ENCODE data around the gene MKNK1. TPM values are rescaled to one million over a fixed set of nuclear protein-coding genes. Genes with fewer than 3 reads are reported as not detected.
A peak's percentile ranks its signal among the peaks of the same experiment; 100 is the strongest.

Gene MKNK1
- total and polyA plus RNA-seq, 12 donors: 22.4 to 50.6 (median 36.8) TPM

DNA sequence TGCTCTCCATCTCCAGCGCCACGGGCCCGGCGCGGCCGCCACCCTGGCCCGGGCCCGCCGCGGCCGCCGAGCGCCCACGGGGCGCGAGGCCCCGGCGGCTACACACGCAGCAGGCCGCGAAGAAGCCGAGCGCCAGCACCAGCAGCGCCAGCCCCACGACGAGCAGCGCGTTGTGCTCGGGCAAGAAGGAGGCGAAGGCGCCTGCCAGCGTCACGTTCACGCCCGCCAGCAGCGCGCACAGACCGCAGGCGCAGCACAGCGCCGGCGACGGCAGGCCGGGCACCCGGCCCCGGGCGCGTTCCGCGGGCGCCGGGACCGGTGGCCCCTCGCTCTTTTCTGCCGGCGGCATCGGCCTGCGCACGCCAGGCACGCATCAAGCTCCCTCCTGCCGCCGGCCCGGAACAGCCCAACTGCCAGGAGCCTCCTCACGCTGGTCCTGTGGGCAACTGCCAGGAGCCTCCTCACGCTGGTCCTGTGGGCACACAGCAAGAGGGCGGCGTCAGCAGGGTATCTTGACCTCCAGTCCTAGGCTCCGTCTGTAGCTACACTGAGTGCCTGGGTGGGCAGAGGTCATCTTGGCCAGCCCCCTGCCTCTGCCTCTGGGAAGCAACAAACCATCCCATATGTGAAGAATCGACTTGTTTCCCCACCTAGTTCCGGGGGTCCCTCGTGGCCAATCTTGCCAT lies 70.7 kb downstream of the MKNK1 start:
- 5% methylated on average over 63 to 71 of the region's 71 CpGs for WGBS, 2 donors
- peak in 1 of 2 donors; percentile 50 for DNase-seq
- peaks cover 0 to 74% (median 54%) of the 10 kb centered on the region in 7 donors for H3K27me3 ChIP-seq
- intact Hi-C loops (cut with DNase I): loop anchor here in 9 of 10 donors (2.0 to 10.0 kb wide), 5 partner anchors 126 to 194 kb away; no protein-coding TSS in a partner anchor
- TF ChIP-seq CTCF (IDR thresholded peaks at IDR 0.05): no peak
- peak overlapping the region in 9 of 10 donors; percentile 25 to 49 (median 36) for H3K4me3 ChIP-seq
- H3K4me1 ChIP-seq: peaks cover 0 to 8% (median 1%) of the 10 kb centered on the region in 9 donors
- H3K36me3 ChIP-seq: no peaks in the 10 kb centered on the region
- no peaks in the 10 kb centered on the region for H3K9me3 ChIP-seq
- peak overlapping the region in 7 of 10 donors; percentile 23 to 76 (median 50) for H3K27ac ChIP-seq
- peak in 7 of 8 donors; percentile 9 to 64 (median 21) for ATAC-seq

- Histone ChIP-seq H3K9me3 (no peaks in the 10 kb centered on the region), H3K27me3 (peaks cover 0 to 73% (median 54%) of the 10 kb centered on the region in 7 donors), H3K4me3 (peak overlapping the region in 9 of 10 donors; percentile 25 to 49 (median 36)), H3K4me1 (peaks cover 0 to 11% (median 4%) of the 10 kb centered on the region in 9 donors), H3K27ac (peak overlapping the region in 4 of 10 donors; percentile 25 to 76 (median 48)), H3K36me3 (no peaks in the 10 kb centered on the region)
- DNase-seq (peak; percentile 40 to 78), ATAC-seq (peak; percentile 75 to 88 (median 80))
- intact Hi-C loops (cut with DNase I): loop anchor here in 9 of 10 donors (2.0 to 10.0 kb wide), 5 partner anchors 125 to 195 kb away; no protein-coding TSS in a partner anchor
- peak; percentile 40 to 83 (median 72) for TF ChIP-seq CTCF (IDR thresholded peaks at IDR 0.05)
- 1 to 3% methylated on average over 28 to 31 of the region's 31 CpGs for WGBS, 2 donors
These were observed 71.4 kb downstream of the MKNK1 start for GRCh38 chr1:46532498-46533178.

DNA sequence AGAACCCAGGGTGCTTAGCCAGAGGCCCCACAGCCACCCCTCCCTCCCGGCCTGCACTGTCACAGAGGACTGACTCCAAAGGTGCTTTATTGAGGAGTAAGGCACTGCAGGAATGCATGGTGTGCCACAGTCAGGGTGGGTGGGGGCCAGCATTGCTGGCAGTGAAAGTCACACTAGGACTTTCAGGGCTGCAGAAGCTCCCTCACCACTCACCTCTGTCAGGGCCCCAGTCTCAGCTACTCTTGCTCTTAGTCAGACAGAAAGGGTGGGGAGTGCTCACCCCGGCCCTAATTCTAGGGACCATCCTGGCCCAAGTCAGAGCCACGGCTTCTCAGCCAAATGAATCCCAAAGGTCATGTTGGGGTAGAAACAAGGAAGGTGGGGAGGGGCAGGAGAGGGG lies 72.0 kb downstream of the MKNK1 start:
- Histone ChIP-seq H3K9me3 (no peaks in the 10 kb centered on the region), H3K36me3 (no peaks in the 10 kb centered on the region), H3K27ac (no peak overlapping the region), H3K4me1 (peaks cover 0 to 11% (median 4%) of the 10 kb centered on the region in 9 donors), H3K4me3 (no peak overlapping the region), H3K27me3 (peaks cover 0 to 76% (median 54%) of the 10 kb centered on the region in 7 donors)
- DNase-seq: no peak
- intact Hi-C loops (cut with DNase I): loop anchor here in 9 of 10 donors (2.0 to 10.0 kb wide), 5 partner anchors 125 to 195 kb away; no protein-coding TSS in a partner anchor
- TF ChIP-seq CTCF (IDR thresholded peaks at IDR 0.05): no peak
- no peak for ATAC-seq
- 60 to 73% methylated on average over 3 of the region's 3 CpGs for WGBS, 2 donors

- WGBS, 2 donors: 58 to 59% methylated on average over 6 of the region's 6 CpGs
- ATAC-seq: no peak
- peaks cover 0 to 11% (median 4%) of the 10 kb centered on the region in 9 donors for H3K4me1 ChIP-seq
- no peak for DNase-seq
- H3K27ac ChIP-seq: no peak overlapping the region
- no peaks in the 10 kb centered on the region for H3K9me3 ChIP-seq
- TF ChIP-seq CTCF (IDR thresholded peaks at IDR 0.05): no peak
- intact Hi-C loops (cut with DNase I): loop anchor here in 7 of 10 donors (5.0 to 10.0 kb wide), 4 partner anchors 124 to 196 kb away; no protein-coding TSS in a partner anchor
- H3K36me3 ChIP-seq: no peaks in the 10 kb centered on the region
- H3K27me3 ChIP-seq: peaks cover 0 to 81% (median 61%) of the 10 kb centered on the region in 7 donors
- H3K4me3 ChIP-seq: no peak overlapping the region
These were observed 73.2 kb downstream of the MKNK1 start for GRCh38 chr1:46530791-46531409.
